Measurements from ENCODE around the gene C19orf81.

C19orf81 gene

DNA sequence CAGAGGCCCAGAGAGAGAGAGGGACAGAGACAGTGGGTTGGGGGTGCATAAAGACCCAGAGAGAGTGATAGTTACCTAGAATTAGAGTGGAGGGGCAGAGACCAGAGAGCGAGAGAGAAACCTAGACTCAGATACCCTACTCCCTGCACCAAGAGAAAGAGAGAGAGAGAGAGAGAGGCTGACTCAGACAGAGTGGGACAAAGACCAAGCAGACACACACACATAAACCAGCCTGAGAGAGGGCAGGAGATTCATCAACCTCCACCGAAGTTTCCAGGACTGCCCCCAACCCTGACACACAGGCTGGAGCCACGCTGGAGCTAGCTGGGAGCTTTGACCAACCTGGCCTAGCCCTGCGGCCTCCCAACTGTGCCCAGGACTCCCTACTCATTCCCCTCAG, 22.4 kb upstream of the C19orf81 start:
- H3K4me3 ChIP-seq (ENCODE audit: low read depth, low read length), result no peak overlapping the region
- in situ Hi-C loops (cut with HindIII; ENCODE audit: low sequenced_read_pairs), result no loop called here
- DNase-seq (ENCODE audit: low read depth, low spot score), result no peak
- TF ChIP-seq, protein P1, sequence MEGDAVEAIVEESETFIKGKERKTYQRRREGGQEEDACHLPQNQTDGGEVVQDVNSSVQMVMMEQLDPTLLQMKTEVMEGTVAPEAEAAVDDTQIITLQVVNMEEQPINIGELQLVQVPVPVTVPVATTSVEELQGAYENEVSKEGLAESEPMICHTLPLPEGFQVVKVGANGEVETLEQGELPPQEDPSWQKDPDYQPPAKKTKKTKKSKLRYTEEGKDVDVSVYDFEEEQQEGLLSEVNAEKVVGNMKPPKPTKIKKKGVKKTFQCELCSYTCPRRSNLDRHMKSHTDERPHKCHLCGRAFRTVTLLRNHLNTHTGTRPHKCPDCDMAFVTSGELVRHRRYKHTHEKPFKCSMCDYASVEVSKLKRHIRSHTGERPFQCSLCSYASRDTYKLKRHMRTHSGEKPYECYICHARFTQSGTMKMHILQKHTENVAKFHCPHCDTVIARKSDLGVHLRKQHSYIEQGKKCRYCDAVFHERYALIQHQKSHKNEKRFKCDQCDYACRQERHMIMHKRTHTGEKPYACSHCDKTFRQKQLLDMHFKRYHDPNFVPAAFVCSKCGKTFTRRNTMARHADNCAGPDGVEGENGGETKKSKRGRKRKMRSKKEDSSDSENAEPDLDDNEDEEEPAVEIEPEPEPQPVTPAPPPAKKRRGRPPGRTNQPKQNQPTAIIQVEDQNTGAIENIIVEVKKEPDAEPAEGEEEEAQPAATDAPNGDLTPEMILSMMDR (IDR thresholded peaks at IDR 0.05; ENCODE audit: low read depth, low read length), result no peak

DNA sequence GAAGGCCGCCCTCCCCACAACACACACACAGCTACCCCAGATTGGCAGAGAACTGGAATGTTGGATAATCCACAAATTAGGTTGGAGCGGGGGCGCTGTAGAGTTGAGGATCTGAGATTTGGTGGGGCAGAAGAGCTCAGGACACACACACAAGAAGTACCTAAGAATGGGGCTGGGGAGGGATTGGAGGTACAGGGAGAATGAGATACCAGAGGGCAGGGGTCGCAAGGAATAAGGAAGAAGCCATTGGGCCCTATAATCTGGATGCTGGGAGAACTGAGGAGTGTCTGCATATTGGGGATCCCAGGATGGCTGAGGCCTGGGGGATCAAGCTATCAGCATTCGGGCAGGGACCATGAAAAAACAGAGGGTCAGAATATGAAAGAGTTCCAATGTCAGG, 21.1 kb upstream of the C19orf81 start:
- no peak overlapping the region for H3K4me3 ChIP-seq (ENCODE audit: low read depth, low read length)
- TF ChIP-seq, protein P1 (IDR thresholded peaks at IDR 0.05; ENCODE audit: low read depth, low read length), result no peak
- DNase-seq (ENCODE audit: low read depth, low spot score), result no peak
- in situ Hi-C loops (cut with HindIII; ENCODE audit: low sequenced_read_pairs), result no loop called here

DNA sequence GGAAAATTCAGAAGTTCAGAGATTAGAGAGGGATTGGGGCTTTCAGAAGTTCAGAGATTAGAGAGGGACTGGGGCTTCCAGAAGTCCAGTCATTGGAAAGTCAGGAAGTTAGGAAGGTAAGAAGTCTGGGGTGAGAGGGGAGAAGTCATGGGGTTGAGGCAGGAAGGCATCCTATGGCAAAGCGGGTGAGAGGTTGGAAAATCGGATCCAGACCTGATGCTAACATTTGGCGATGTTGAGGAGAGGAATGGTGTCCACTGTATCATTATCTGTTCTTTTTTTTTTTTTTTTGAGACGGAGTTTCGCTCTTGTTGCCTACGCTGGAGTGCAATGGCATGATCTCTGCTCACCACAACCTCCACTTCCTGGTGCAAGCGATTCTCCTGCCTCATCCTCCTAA, 20.7 kb upstream of the C19orf81 start:
- in situ Hi-C loops (cut with HindIII; ENCODE audit: low sequenced_read_pairs), result no loop called here
- TF ChIP-seq, protein P1 (IDR thresholded peaks at IDR 0.05; ENCODE audit: low read depth, low read length), result no peak
- DNase-seq (ENCODE audit: low read depth, low spot score), result no peak
- no peak overlapping the region for H3K4me3 ChIP-seq (ENCODE audit: low read depth, low read length)

DNA sequence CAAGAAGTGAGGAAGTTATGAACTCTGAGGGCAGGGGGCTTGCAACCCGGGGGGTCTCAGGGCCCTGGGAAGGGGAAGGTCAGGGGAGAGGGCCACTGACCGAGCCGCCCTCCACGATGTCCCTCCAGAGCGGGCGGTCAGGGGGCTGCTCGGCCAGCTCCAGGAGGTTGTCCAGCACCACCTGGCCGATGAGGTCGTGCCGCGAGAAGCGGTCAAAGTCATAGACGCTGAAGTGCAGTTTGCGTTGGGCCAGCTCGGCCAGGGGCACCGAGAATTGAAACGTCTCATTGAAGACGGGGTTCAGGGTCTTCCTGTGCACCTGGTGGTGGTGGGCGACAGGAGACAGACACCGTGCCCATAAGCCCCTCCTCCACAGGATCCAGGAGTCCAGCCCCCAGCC, 20.1 kb upstream of the C19orf81 start:
- H3K4me3 ChIP-seq (ENCODE audit: low read depth, low read length), result no peak overlapping the region
- TF ChIP-seq, protein P1 (IDR thresholded peaks at IDR 0.05; ENCODE audit: low read depth, low read length), result no peak
- no peak for DNase-seq (ENCODE audit: low read depth, low spot score)
- in situ Hi-C loops (cut with HindIII; ENCODE audit: low sequenced_read_pairs), result no loop called here

DNA sequence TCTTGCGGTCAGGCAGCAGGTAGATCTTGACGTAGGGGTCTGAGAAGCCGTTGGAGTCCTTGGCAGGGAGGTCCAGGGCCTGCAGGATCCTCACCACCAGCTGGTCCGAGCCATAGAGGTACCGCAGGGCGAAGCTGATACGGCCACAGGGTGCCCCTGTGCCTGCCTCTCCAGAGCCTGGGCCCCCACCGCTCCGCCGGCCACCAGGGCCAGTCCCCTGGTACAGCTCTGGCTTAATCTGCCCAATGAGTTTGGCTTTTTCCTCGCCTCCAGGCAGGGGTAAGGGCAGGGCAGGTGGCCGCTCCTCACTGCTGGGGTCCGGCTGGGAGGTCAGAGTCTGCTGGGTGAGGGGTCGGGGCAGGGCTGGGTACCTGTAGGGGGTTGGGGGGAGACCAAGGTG, 19.4 kb upstream of the C19orf81 start:
- no peak for DNase-seq (ENCODE audit: low read depth, low spot score)
- no peak overlapping the region for H3K4me3 ChIP-seq (ENCODE audit: low read depth, low read length)
- TF ChIP-seq, protein P1 (IDR thresholded peaks at IDR 0.05; ENCODE audit: low read depth, low read length), result no peak
- in situ Hi-C loops (cut with HindIII; ENCODE audit: low sequenced_read_pairs), result no loop called here

DNA sequence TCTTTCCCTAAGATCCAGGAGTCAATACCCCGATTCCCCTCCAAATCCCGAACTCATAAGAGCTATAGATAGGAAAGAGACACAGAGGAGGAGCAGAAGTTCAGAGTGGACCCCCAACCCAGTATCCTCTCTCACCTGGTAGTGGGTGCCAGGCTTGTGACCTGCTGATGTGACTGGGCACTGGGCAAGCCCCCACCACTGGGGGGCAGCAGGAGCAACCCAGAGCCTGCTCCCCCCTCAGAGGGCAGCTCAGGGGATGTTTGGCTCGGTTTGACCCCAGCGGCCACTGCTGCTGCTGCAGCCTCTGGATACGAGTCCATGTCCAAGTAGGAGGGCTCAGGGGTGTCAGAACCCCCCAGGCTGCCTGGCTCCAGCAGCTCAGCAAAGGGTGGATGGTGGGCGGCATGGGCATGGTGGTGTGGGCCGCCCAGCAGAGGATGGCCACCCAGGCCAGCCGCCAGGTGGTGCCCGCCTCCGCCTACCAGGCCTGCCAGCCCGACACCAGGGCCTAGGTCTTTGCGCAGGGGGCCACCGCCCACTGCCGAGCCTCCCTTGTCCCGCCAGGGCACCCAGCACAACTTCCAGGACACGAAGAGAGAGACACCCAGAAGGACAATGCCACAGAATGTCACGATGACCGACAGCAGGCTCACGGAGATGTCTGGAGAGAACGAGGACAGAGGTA, 17.0 kb upstream of the C19orf81 start:
- no peak for DNase-seq (ENCODE audit: low read depth, low spot score)
- H3K4me3 ChIP-seq (ENCODE audit: low read depth, low read length), result no peak overlapping the region
- TF ChIP-seq, protein P1 (IDR thresholded peaks at IDR 0.05; ENCODE audit: low read depth, low read length), result no peak
- in situ Hi-C loops (cut with HindIII; ENCODE audit: low sequenced_read_pairs), result no loop called here
